Right lobe of liver (tissue), 6 donors: ENCODE results near the gene DIAPH3. TPM values are rescaled to one million over a fixed set of nuclear protein-coding genes. Genes with fewer than 3 reads are reported as not detected.
"Not testable (repeated sequence)": the region's sequence is repeated elsewhere in the genome, so short reads cannot be mapped to it uniquely, and the experiment has no call there.

Experiments used
- ATAC-seq, 4 donors: fragments of 200-7000 bp; cut with Tn5 transposase; one replicate each; pipeline ENCODE4 v1.9.1; 2020; ENCODE audit warnings: mild to moderate bottlenecking in 4 of 4, moderate library complexity in 4 of 4
- DNase-seq, 3 donors: peaks; one replicate each; pipeline ENCODE4 v3.0.0-alpha.2; 2020
- H3K27ac ChIP-seq, 3 donors: fragments of 200-600 bp; one replicate each; pipeline ENCODE4 v1.8.0; 2022
- H3K27me3 ChIP-seq, 2 donors: fragments of 200-600 bp; one replicate each; pipeline ENCODE4 v1.8.0; 2022
- H3K36me3 ChIP-seq, 4 donors: fragments of 200-600 bp; sonication (generic) in 1 of 4; one replicate each; pipeline versions ENCODE4 v1.5.1 to v1.8.0; 2017 to 2022; ENCODE audit warnings: control low read depth in 1 of 4
- H3K4me1 ChIP-seq, 4 donors: fragments of 200-600 bp; sonication (generic) in 1 of 4; one replicate each; pipeline versions ENCODE4 v1.5.1 to v1.8.0; 2017 to 2022; ENCODE audit warnings: control low read depth in 1 of 4
- H3K4me3 ChIP-seq, 3 donors: fragments of 200-600 bp; one replicate each; pipeline ENCODE4 v1.8.0; 2022
- H3K9me3 ChIP-seq, 4 donors: fragments of 200-600 bp; sonication (generic) in 1 of 4; one replicate each; pipeline versions ENCODE4 v1.5.1 to v1.8.0; 2017 to 2022; ENCODE audit warnings: control low read depth in 1 of 4
- POLR2A ChIP-seq: fragments of 450-650 bp; IDR thresholded peaks from one replicate; pipeline ENCODE4 v1.6.1; 2017; ENCODE audit warnings: antibody characterized with exemption, mild to moderate bottlenecking
- WGBS: methylation state at CpG from one replicate; pipeline ENCODE4 v1.1.6; 2018; ENCODE audit warnings: low coverage, low lambda C conversion rate; ENCODE audit not compliant: insufficient coverage; ENCODE audit errors: missing lambda C conversion rate; 5-methylcytosine and 5-hydroxymethylcytosine counted together
- intact Hi-C, 2 donors: fragments of 100-400 bp; cut with DNase I; formaldehyde crosslinking; loops; one replicate each; pipeline versions ENCODE4 v1.11.2 to v1.14.1; 2022
- total RNA-seq, 6 experiments: library from RNA; depleted of rRNA in 2 of 6; stranded (reverse); fragments of >200 nt in 2 of 6; fragmentation: NEBNext Ultra II Directional in 3 of 6; extraction: Animal tissue kit (Norgen Biotek cat#: 25700) in 3 of 6; gene quantifications; one replicate each; pipeline versions ENCODE4 v1.1.0 to v1.2.4, GENCODE V29; 2016 to 2023
- TF ChIP-seq, protein P1 (sequence below), 4 donors: fragments of 200-600 bp in 3 of 4; fragments of 450-650 bp in 1 of 4; IDR thresholded peaks; one replicate each; pipeline versions ENCODE4 v1.5.1 to v1.8.0; 2016 to 2022; ENCODE audit warnings: antibody characterized with exemption in 4 of 4, mild to moderate bottlenecking in 2 of 4
- donor health status: DM: no; HTN: yes; CAD: no.
- donor health status: DM: no; HTN: no; CAD: no.
- donor health status: DM: no; HTN: no; CAD: no.
- donor health status: DM: no; HTN: yes; CAD: no.
- donor health status: DM: no; HTN: yes; CAD: no.

Gene DIAPH3
- total RNA-seq, 6 experiments from 2014 or later, result 0.10 to 1.6 (median 0.93) TPM; not detected in 1

- no peak for DNase-seq
- Histone ChIP-seq H3K27me3 (no peaks in the 10 kb centered on the region), H3K9me3 (no peaks in the 10 kb centered on the region), H3K27ac (no peak overlapping the region), H3K4me1 (no peaks in the 10 kb centered on the region), H3K4me3 (no peak overlapping the region), H3K36me3 (no peaks in the 10 kb centered on the region)
- ATAC-seq, result no peak
- no peak for TF ChIP-seq POLR2A
- TF ChIP-seq, protein P1, sequence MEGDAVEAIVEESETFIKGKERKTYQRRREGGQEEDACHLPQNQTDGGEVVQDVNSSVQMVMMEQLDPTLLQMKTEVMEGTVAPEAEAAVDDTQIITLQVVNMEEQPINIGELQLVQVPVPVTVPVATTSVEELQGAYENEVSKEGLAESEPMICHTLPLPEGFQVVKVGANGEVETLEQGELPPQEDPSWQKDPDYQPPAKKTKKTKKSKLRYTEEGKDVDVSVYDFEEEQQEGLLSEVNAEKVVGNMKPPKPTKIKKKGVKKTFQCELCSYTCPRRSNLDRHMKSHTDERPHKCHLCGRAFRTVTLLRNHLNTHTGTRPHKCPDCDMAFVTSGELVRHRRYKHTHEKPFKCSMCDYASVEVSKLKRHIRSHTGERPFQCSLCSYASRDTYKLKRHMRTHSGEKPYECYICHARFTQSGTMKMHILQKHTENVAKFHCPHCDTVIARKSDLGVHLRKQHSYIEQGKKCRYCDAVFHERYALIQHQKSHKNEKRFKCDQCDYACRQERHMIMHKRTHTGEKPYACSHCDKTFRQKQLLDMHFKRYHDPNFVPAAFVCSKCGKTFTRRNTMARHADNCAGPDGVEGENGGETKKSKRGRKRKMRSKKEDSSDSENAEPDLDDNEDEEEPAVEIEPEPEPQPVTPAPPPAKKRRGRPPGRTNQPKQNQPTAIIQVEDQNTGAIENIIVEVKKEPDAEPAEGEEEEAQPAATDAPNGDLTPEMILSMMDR (IDR thresholded peaks at IDR 0.05), result no peak
- intact Hi-C loops, result no loop called here
Measured at GRCh38 chr13:60201286-60201685, 37.6 kb upstream of the DIAPH3 start.

DNA sequence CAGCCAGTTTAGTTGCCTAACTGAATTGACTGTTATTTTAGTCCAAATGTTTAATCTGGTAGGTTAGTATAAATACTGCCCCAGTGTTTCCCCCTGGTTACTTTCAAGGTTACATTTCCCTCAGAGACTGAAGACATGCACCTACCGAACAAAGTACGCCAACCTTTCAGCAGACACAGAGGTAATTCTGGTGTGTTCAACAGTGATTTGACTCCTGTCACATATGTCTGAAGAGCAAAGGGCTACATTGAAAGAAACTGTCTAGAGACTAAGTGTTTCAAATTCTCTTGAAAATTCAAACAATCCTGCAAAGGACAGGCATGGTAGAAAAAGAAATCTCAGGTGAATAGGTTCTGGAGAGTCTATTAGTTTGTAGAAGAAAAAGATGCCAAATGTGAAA, 32.2 kb upstream of the DIAPH3 start:
- ATAC-seq, H3K36me3 ChIP-seq, DNase-seq, intact Hi-C loops, H3K4me3 ChIP-seq, H3K27ac ChIP-seq, H3K27me3 ChIP-seq, H3K4me1 ChIP-seq, H3K9me3 ChIP-seq: not testable (repeated sequence)
- WGBS, result 34% methylated on average over 2 of the region's 2 CpGs

- ATAC-seq, result no peak
- H3K4me1 ChIP-seq, result no peaks in the 10 kb centered on the region
- H3K27ac ChIP-seq, result no peak overlapping the region
- H3K4me3 ChIP-seq, result no peak overlapping the region
- 43% methylated on average over 1 of the region's 1 CpG for WGBS
- intact Hi-C loops, result no loop called here
- no peak for DNase-seq
- H3K9me3 ChIP-seq, result no peaks in the 10 kb centered on the region
- no peaks in the 10 kb centered on the region for H3K36me3 ChIP-seq
- no peak for TF ChIP-seq POLR2A
- TF ChIP-seq, protein P1 (IDR thresholded peaks at IDR 0.05), result no peak
- H3K27me3 ChIP-seq, result no peaks in the 10 kb centered on the region
Measured at GRCh38 chr13:60182907-60183306, 19.2 kb upstream of the DIAPH3 start.

DNA sequence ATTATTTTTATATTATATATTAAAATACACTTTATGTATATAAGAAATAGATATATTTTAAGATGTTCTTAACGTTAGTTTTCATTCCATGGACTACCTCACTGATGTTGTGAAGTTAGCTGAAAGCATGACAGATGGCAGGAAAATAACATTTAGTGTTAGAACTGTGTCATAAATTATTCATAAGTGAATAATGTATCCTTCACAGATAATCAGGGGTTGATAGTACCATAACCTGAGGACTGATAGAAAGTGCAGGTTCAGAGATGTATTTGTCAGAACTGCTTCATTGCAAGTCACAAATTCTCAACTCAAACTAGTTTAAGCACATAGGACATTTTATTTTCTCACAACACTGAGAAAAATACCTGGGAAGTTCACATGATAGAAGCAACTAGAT, 14.6 kb upstream of the DIAPH3 start:
- ATAC-seq, result no peak
- intact Hi-C loops, result no loop called here

GRCh38 chr13:60175571-60175970, 11.8 kb upstream of the DIAPH3 start:
- DNase-seq (no peak), ATAC-seq (no peak)
- Histone ChIP-seq H3K4me1 (no peaks in the 10 kb centered on the region), H3K27me3 (no peaks in the 10 kb centered on the region), H3K4me3 (no peak overlapping the region), H3K36me3 (no peaks in the 10 kb centered on the region), H3K9me3 (no peaks in the 10 kb centered on the region), H3K27ac (no peak overlapping the region)
- 66% methylated on average over 5 of the region's 5 CpGs for WGBS
- intact Hi-C loops, result no loop called here
- no peak for TF ChIP-seq POLR2A
- TF ChIP-seq, protein P1 (IDR thresholded peaks at IDR 0.05), result no peak

More for the DNA sequence above, 14.6 kb upstream of the DIAPH3 start:
- TF ChIP-seq POLR2A, result no peak
- TF ChIP-seq, protein P1 (IDR thresholded peaks at IDR 0.05), result no peak
- Histone ChIP-seq H3K9me3 (no peaks in the 10 kb centered on the region), H3K36me3 (no peaks in the 10 kb centered on the region), H3K27ac (no peak overlapping the region), H3K4me1 (no peaks in the 10 kb centered on the region), H3K27me3 (no peaks in the 10 kb centered on the region), H3K4me3 (no peak overlapping the region)
- 81% methylated on average over 1 of the region's 1 CpG for WGBS
- no peak for DNase-seq
